PC-9 (cell line): ENCODE measurements around the gene KCNAB2.

Experiments
- CTCF ChIP-seq: fragments of 200-600 bp; sonication (generic); conservative IDR thresholded peaks from 2 replicates; pipeline ENCODE4 v1.6.1; 2017; ENCODE audit warnings: mixed run types, antibody characterized with exemption, mild to moderate bottlenecking, moderate library complexity
- EZH2 ChIP-seq: fragments of 200-600 bp; sonication (generic); IDR thresholded peaks from 2 replicates; pipeline ENCODE4 v1.8.0; 2017; ENCODE audit warnings: antibody characterized with exemption, low read depth

GRCh38 chr1:6082430-6082971 is 36.8 kb downstream of the KCNAB2 start:
- TF ChIP-seq CTCF: no peak; the same call in 1 of the 2 replicates
- no peak for TF ChIP-seq EZH2
